Ishikawa (cell line): ENCODE measurements around the gene IFNL1.

Experiments used
- CEBPB ChIP-seq: IDR thresholded peaks from 2 replicates; pipeline ENCODE4 v1.6.1; 2012
- CREB1 ChIP-seq: IDR thresholded peaks from 2 replicates; pipeline ENCODE4 v1.6.1; 2012; ENCODE audit warnings: low read depth
- EGR1 ChIP-seq: IDR thresholded peaks from 2 replicates; pipeline ENCODE4 v1.6.1; 2012
- EP300 ChIP-seq: IDR thresholded peaks from 2 replicates; pipeline ENCODE4 v1.6.1; 2012; ENCODE audit warnings: borderline replicate concordance
- FOXM1 ChIP-seq: IDR thresholded peaks from 2 replicates; pipeline ENCODE4 v1.6.1; 2012; ENCODE audit warnings: low read depth, borderline replicate concordance
- MAX ChIP-seq: IDR thresholded peaks from 2 replicates; pipeline ENCODE4 v1.6.1; 2012
- NFIC ChIP-seq: IDR thresholded peaks from 2 replicates; pipeline ENCODE4 v1.6.1; 2012
- RAD21 ChIP-seq: IDR thresholded peaks from 2 replicates; pipeline ENCODE4 v1.6.1; 2012; ENCODE audit warnings: low read depth
- TAF1 ChIP-seq: IDR thresholded peaks from 2 replicates; pipeline ENCODE4 v1.6.1; 2012; ENCODE audit warnings: low read depth, mild to moderate bottlenecking
- TCF12 ChIP-seq: IDR thresholded peaks from 2 replicates; pipeline ENCODE4 v1.6.1; 2012; ENCODE audit warnings: low read depth
- TEAD4 ChIP-seq: IDR thresholded peaks from 2 replicates; pipeline ENCODE4 v1.6.1; 2012
- YY1 ChIP-seq: IDR thresholded peaks from 2 replicates; pipeline ENCODE4 v1.6.1; 2012; ENCODE audit warnings: low read depth
- ZBTB7A ChIP-seq: IDR thresholded peaks from 2 replicates; pipeline ENCODE4 v1.6.1; 2012; ENCODE audit warnings: low read depth
- TF ChIP-seq, protein P1 (sequence below): IDR thresholded peaks from 2 replicates; pipeline ENCODE4 v1.6.1; 2012; ENCODE audit warnings: low read depth, mild to moderate bottlenecking
- TF ChIP-seq, protein P2 (sequence below): IDR thresholded peaks from 2 replicates; pipeline ENCODE4 v1.6.1; 2012

Gene IFNL1

DNA sequence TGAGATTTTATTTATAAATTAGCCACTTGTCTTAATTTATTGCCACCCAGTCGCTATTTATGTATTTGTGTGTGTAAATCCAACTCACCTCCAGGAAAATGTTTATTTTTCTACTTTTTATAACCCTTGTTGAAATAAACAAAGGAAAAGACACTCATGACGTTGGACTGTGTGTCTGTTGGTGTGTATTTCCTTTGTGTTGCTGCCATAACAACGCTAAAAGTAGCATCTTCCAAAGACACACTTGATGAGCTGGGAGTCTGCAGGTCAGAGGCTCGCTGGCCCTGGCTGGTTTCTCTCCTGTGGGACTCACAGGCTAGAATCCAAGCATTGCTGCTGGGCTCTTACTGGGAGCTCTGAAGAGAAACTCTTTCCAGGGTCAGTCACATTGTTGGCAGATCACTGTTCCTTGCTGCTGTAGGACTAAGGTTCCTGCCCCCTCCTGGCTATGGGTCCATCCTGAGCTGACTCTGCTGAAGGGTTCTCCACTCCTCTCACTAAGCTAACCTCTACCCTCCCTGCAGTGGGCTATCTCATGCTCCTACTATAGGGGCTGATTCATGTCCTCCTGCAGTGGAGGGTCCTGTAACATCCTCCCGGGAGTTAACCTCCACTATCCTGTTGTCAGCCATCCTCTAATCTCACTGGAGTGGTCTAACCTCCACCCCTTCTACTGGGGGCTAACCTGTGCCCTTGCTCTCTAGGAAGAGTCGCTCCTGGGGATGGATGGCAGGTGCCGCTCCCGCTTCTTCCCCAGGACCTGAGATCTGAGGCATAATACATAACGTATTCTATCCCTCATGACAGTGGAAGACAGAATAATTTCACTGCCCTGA, 26.0 kb upstream of the IFNL1 start:
- TF ChIP-seq, protein P1, sequence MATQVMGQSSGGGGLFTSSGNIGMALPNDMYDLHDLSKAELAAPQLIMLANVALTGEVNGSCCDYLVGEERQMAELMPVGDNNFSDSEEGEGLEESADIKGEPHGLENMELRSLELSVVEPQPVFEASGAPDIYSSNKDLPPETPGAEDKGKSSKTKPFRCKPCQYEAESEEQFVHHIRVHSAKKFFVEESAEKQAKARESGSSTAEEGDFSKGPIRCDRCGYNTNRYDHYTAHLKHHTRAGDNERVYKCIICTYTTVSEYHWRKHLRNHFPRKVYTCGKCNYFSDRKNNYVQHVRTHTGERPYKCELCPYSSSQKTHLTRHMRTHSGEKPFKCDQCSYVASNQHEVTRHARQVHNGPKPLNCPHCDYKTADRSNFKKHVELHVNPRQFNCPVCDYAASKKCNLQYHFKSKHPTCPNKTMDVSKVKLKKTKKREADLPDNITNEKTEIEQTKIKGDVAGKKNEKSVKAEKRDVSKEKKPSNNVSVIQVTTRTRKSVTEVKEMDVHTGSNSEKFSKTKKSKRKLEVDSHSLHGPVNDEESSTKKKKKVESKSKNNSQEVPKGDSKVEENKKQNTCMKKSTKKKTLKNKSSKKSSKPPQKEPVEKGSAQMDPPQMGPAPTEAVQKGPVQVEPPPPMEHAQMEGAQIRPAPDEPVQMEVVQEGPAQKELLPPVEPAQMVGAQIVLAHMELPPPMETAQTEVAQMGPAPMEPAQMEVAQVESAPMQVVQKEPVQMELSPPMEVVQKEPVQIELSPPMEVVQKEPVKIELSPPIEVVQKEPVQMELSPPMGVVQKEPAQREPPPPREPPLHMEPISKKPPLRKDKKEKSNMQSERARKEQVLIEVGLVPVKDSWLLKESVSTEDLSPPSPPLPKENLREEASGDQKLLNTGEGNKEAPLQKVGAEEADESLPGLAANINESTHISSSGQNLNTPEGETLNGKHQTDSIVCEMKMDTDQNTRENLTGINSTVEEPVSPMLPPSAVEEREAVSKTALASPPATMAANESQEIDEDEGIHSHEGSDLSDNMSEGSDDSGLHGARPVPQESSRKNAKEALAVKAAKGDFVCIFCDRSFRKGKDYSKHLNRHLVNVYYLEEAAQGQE: no peak
- TF ChIP-seq, protein P2, sequence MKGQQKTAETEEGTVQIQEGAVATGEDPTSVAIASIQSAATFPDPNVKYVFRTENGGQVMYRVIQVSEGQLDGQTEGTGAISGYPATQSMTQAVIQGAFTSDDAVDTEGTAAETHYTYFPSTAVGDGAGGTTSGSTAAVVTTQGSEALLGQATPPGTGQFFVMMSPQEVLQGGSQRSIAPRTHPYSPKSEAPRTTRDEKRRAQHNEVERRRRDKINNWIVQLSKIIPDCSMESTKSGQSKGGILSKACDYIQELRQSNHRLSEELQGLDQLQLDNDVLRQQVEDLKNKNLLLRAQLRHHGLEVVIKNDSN: no peak
- TF ChIP-seq EP300 (no peak), TAF1 (no peak), TEAD4 (no peak), ZBTB7A (no peak), YY1 (no peak), TCF12 (no peak), EGR1 (no peak), CREB1 (no peak), MAX (no peak), RAD21 (no peak)

GRCh38 chr19:39275578-39275977, 20.6 kb upstream of the IFNL1 start:
- no peak for TF ChIP-seq YY1

GRCh38 chr19:39276740-39277139, 19.5 kb upstream of the IFNL1 start:
- TF ChIP-seq RAD21: no peak
- TF ChIP-seq FOXM1: no peak
- no peak for TF ChIP-seq TAF1
- TF ChIP-seq EGR1: no peak
- TF ChIP-seq CEBPB: no peak
- no peak for TF ChIP-seq ZBTB7A

DNA sequence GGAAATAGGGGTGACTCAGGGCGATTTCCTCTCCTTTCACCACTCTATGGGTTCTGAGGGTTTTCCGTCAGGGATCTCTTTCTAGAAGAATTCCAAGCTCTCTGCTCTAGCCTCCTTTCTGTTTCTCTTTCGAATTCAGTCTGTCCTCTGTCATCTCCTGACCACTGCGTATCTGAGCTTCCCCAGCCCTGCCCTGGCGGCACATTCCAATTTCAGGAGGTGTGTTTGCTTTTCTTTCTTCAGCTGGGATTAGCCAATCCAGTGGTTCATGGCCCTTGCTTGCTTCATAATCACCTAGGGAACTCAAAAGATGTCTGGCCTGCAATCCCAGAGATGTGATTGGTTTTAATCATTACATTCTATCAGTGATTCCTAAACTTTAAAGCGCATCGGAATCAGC, 18.6 kb upstream of the IFNL1 start:
- TF ChIP-seq TAF1: no peak

GRCh38 chr19:39282021-39282420, 14.2 kb upstream of the IFNL1 start:
- TF ChIP-seq EP300 (no peak), MAX (no peak), CREB1 (no peak), EGR1 (no peak), NFIC (no peak), FOXM1 (no peak), ZBTB7A (no peak), TCF12 (no peak), TEAD4 (no peak)
- TF ChIP-seq, protein P1: no peak
- TF ChIP-seq, protein P2: no peak

GRCh38 chr19:39284032-39284431, 12.2 kb upstream of the IFNL1 start:
- no peak for TF ChIP-seq YY1
- no peak for TF ChIP-seq CEBPB
- no peak for TF ChIP-seq MAX
- TF ChIP-seq EP300: no peak
- no peak for TF ChIP-seq ZBTB7A
- TF ChIP-seq NFIC: no peak

DNA sequence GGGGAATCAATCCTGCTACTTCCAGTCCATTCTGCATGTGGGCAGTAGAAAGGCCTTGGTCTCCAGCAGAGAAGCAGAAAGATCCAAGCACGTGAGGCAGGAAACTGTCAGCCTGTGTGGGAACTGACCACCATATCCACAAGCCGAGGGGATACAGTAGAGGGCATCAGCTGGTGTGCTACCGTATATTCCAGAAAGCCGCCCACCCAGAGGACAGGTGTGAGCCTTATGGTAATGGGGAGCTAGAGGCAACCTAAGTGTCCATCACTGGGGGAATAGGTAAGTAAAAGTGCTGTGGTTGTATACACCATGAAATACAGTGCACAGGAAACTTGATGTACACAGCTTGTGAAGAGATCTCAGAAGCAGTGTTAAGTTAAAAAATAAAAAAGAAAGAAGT, 2.8 kb upstream of the IFNL1 start:
- TF ChIP-seq NFIC (no peak), EGR1 (no peak), RAD21 (no peak), TEAD4 (no peak), CREB1 (no peak), MAX (no peak), YY1 (no peak), FOXM1 (no peak), TAF1 (no peak)
- TF ChIP-seq, protein P1: no peak
